Spleen (tissue), 11 donors: Measurements from ENCODE around the gene WDR70. TPM values are rescaled to one million over a fixed set of nuclear protein-coding genes. Genes with fewer than 3 reads are reported as not detected.

ENCODE experiments used
- DNase-seq: peaks from one replicate; pipeline ENCODE4 v3.0.0-alpha.2; 2020
- H3K27ac ChIP-seq, 8 donors: fragments of 200-600 bp; sonication (generic) in 7 of 8; 1 replicate in 4 of 8; 2 replicates in 4 of 8; pipeline versions ENCODE4 v1.5.0 to v1.8.0; 2016 to 2021; ENCODE audit warnings: inconsistent platforms in 4 of 8, mild to moderate bottlenecking in 4 of 8, moderate library complexity in 1 of 8
- H3K27me3 ChIP-seq, 7 donors: fragments of 200-600 bp; sonication (generic) in 6 of 7; replicated peaks in 1 of 7; 1 replicate in 4 of 7; 2 replicates in 3 of 7; pipeline versions ENCODE4 v1.5.0 to v1.8.0; 2016 to 2021; ENCODE audit warnings: inconsistent platforms in 3 of 7, mild to moderate bottlenecking in 1 of 7
- H3K36me3 ChIP-seq, 6 donors: fragments of 200-600 bp; sonication (generic) in 5 of 6; 1 replicate in 4 of 6; 2 replicates in 2 of 6; pipeline versions ENCODE4 v1.5.0 to v1.8.0; 2016 to 2021; ENCODE audit warnings: inconsistent platforms in 2 of 6
- H3K4me1 ChIP-seq, 6 donors: fragments of 200-600 bp; sonication (generic) in 5 of 6; 1 replicate in 3 of 6; 2 replicates in 3 of 6; pipeline versions ENCODE4 v1.5.0 to v1.8.0; 2016 to 2021; ENCODE audit warnings: inconsistent platforms in 3 of 6
- H3K4me3 ChIP-seq, 8 donors: fragments of 200-600 bp; sonication (generic) in 7 of 8; 1 replicate in 4 of 8; 2 replicates in 4 of 8; pipeline versions ENCODE4 v1.5.0 to v1.8.0; 2016 to 2021; ENCODE audit warnings: inconsistent platforms in 4 of 8, mild to moderate bottlenecking in 4 of 8, moderate library complexity in 2 of 8
- H3K9me3 ChIP-seq, 8 donors: fragments of 200-600 bp; sonication (generic) in 7 of 8; 1 replicate in 4 of 8; 2 replicates in 4 of 8; pipeline versions ENCODE4 v1.5.0 to v1.8.0; 2016 to 2021; ENCODE audit warnings: inconsistent platforms in 4 of 8
- POLR2A ChIP-seq, 3 donors: fragments of 450-650 bp; IDR thresholded peaks; one replicate each; pipeline ENCODE4 v1.5.1; 2017; ENCODE audit warnings: antibody characterized with exemption in 3 of 3, mild to moderate bottlenecking in 1 of 3
- POLR2AphosphoS5 ChIP-seq, 3 donors: sonication (generic); formaldehyde crosslinking; IDR thresholded peaks; one replicate each; pipeline ENCODE4 v1.5.1; 2017; ENCODE audit warnings: antibody characterized with exemption in 3 of 3
- WGBS, 5 donors: extraction: QIAGEN DNeasy Blood & Tissue Kit in 3 of 5; methylation state at CpG; one replicate each; pipeline versions ENCODE4 v1.1.5 to v1.1.7; 2013 to 2018; 5-methylcytosine and 5-hydroxymethylcytosine counted together
- intact Hi-C: fragments of 100-400 bp; cut with DNase I; formaldehyde crosslinking; loops from one replicate; pipeline ENCODE4 v1.15.0; 2023; ENCODE audit warnings: low total_unique reads
- polyA plus RNA-seq, 3 donors: library from polyadenylated mRNA; stranded (reverse); fragments of 200-250 nt; gene quantifications; one replicate each; pipeline ENCODE4 v1.2.1, GENCODE V29; 2013
- total RNA-seq, 7 donors: library from RNA; depleted of rRNA in 3 of 7; stranded (reverse); fragments of >200 nt in 3 of 7; fragmentation: NEBNext Ultra II Directional in 4 of 7; extraction: Animal tissue kit (Norgen Biotek cat#: 25700) in 4 of 7; gene quantifications; one replicate each; pipeline versions ENCODE4 v1.1.0 to v1.2.1, GENCODE V29; 2016 to 2021
- TF ChIP-seq, protein P1 (sequence below), 11 experiments: fragments of 200-600 bp in 7 of 11; fragments of 450-650 bp in 4 of 11; sonication (generic) in 4 of 11; IDR thresholded peaks in 8 of 11; conservative IDR thresholded peaks in 3 of 11; 1 replicate in 7 of 11; 2 replicates in 4 of 11; pipeline versions ENCODE4 v1.4.0 to v1.8.0; 2016 to 2021; ENCODE audit warnings: antibody characterized with exemption in 11 of 11, inconsistent platforms in 4 of 11, mild to moderate bottlenecking in 1 of 11
- donor health status: healthy with polysubstance abuse.
- donor health status: DM: no; HTN: no; CAD: no; lungs with moderate emphysema.
- donor health status: DM: no; HTN: no; CAD: no.
- donor health status: Bipolar disorder and iron deficiency.
- donor health status: healthy.
- donor health status: DM: no; HTN: no; CAD: no.
- donor health status: DM: yes; HTN: yes; CAD: no.

WDR70 gene
- total and polyA plus RNA-seq, 10 donors: 24.7 to 51.7 (median 33.4) TPM

GRCh38 chr5:37771203-37771611, 392.1 kb downstream of the WDR70 start:
- DNase-seq: no peak
- Histone ChIP-seq H3K4me3 (no peak overlapping the region), H3K27ac (no peak overlapping the region), H3K4me1 (no peaks in the 10 kb centered on the region), H3K9me3 (peaks cover 0 to 32% (median 22%) of the 10 kb centered on the region in 8 donors), H3K27me3 (no peaks in the 10 kb centered on the region), H3K36me3 (no peaks in the 10 kb centered on the region)
- intact Hi-C loops: no loop called here
- WGBS, 5 donors: 82 to 93% (median 84%) methylated on average over 3 of the region's 3 CpGs
- TF ChIP-seq POLR2AphosphoS5 (IDR thresholded peaks at IDR 0.05) (no peak), POLR2A (IDR thresholded peaks at IDR 0.05) (no peak)
- TF ChIP-seq, protein P1, sequence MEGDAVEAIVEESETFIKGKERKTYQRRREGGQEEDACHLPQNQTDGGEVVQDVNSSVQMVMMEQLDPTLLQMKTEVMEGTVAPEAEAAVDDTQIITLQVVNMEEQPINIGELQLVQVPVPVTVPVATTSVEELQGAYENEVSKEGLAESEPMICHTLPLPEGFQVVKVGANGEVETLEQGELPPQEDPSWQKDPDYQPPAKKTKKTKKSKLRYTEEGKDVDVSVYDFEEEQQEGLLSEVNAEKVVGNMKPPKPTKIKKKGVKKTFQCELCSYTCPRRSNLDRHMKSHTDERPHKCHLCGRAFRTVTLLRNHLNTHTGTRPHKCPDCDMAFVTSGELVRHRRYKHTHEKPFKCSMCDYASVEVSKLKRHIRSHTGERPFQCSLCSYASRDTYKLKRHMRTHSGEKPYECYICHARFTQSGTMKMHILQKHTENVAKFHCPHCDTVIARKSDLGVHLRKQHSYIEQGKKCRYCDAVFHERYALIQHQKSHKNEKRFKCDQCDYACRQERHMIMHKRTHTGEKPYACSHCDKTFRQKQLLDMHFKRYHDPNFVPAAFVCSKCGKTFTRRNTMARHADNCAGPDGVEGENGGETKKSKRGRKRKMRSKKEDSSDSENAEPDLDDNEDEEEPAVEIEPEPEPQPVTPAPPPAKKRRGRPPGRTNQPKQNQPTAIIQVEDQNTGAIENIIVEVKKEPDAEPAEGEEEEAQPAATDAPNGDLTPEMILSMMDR (IDR thresholded peaks at IDR 0.05 in 8 of 11, conservative IDR thresholded peaks at IDR 0.05 in 3 of 11): no peak

- 46 to 93% (median 77%) methylated on average over 2 of the region's 2 CpGs for WGBS, 5 donors
- Histone ChIP-seq H3K4me3 (no peak overlapping the region), H3K9me3 (peaks cover 0 to 32% (median 22%) of the 10 kb centered on the region in 8 donors), H3K36me3 (no peaks in the 10 kb centered on the region), H3K4me1 (no peaks in the 10 kb centered on the region), H3K27ac (no peak overlapping the region), H3K27me3 (no peaks in the 10 kb centered on the region)
- DNase-seq: no peak
- intact Hi-C loops: no loop called here
- no peak for TF ChIP-seq POLR2A (IDR thresholded peaks at IDR 0.05)
- TF ChIP-seq POLR2AphosphoS5 (IDR thresholded peaks at IDR 0.05): no peak
- TF ChIP-seq, protein P1 (IDR thresholded peaks at IDR 0.05 in 8 of 11, conservative IDR thresholded peaks at IDR 0.05 in 3 of 11): no peak
Observed at GRCh38 chr5:37771731-37772130, 392.6 kb downstream of the WDR70 start.

- H3K27me3 ChIP-seq: no peaks in the 10 kb centered on the region
- no peak for DNase-seq
- H3K27ac ChIP-seq: no peak overlapping the region
- intact Hi-C loops: no loop called here
- H3K4me1 ChIP-seq: no peaks in the 10 kb centered on the region
- peaks cover 0 to 32% (median 22%) of the 10 kb centered on the region in 8 donors for H3K9me3 ChIP-seq
- TF ChIP-seq POLR2A (IDR thresholded peaks at IDR 0.05) (no peak), POLR2AphosphoS5 (IDR thresholded peaks at IDR 0.05) (no peak)
- TF ChIP-seq, protein P1 (IDR thresholded peaks at IDR 0.05 in 8 of 11, conservative IDR thresholded peaks at IDR 0.05 in 3 of 11): no peak
- 85 to 93% (median 88%) methylated on average over 2 of the region's 2 CpGs for WGBS, 5 donors
- H3K36me3 ChIP-seq: no peaks in the 10 kb centered on the region
- H3K4me3 ChIP-seq: no peak overlapping the region
Observed at GRCh38 chr5:37772255-37772654, 393.1 kb downstream of the WDR70 start.

GRCh38 chr5:37773809-37774208, 394.7 kb downstream of the WDR70 start:
- Histone ChIP-seq H3K9me3 (peaks cover 0 to 32% (median 22%) of the 10 kb centered on the region in 8 donors), H3K4me3 (no peak overlapping the region), H3K36me3 (no peaks in the 10 kb centered on the region), H3K4me1 (no peaks in the 10 kb centered on the region), H3K27me3 (no peaks in the 10 kb centered on the region), H3K27ac (no peak overlapping the region)
- DNase-seq: no peak
- WGBS, 5 donors: 74 to 87% (median 82%) methylated on average over 1 of the region's 1 CpG
- TF ChIP-seq POLR2A (IDR thresholded peaks at IDR 0.05): no peak
- no peak for TF ChIP-seq POLR2AphosphoS5 (IDR thresholded peaks at IDR 0.05)
- TF ChIP-seq, protein P1 (IDR thresholded peaks at IDR 0.05 in 8 of 11, conservative IDR thresholded peaks at IDR 0.05 in 3 of 11): no peak
- intact Hi-C loops: no loop called here
